ENCODE data around the gene TRDN.

GRCh38 chr6:123551939-123552707 is 84.6 kb downstream of the TRDN start:
- TF ChIP-seq POLR2A (IDR thresholded peaks at IDR 0.05) (no peak), CTCF (IDR thresholded peaks at IDR 0.05) (no peak)
